Mesendoderm (in vitro differentiated cells): ENCODE results near the gene COL20A1.

Source experiments
- DNase-seq: peaks from one replicate; pipeline ENCODE4 v3.0.0; 2013
- H2AK5ac ChIP-seq: 2 replicates; pipeline ENCODE4 v1.6.1; 2013; ENCODE audit warnings: low read length, inconsistent platforms
- H2BK120ac ChIP-seq: 2 replicates; pipeline ENCODE4 v1.6.1; 2013; ENCODE audit warnings: low read depth, mild to moderate bottlenecking, low read length, moderate library complexity, mixed read lengths
- H2BK15ac ChIP-seq: replicated peaks from 2 replicates; pipeline ENCODE4 v1.6.1; 2013; ENCODE audit warnings: low read depth, mild to moderate bottlenecking, moderate library complexity
- H2BK5ac ChIP-seq: 2 replicates; pipeline ENCODE4 v1.6.1; 2013; ENCODE audit warnings: low read length, inconsistent platforms
- H3K18ac ChIP-seq: 2 replicates; pipeline ENCODE4 v1.6.1; 2013; ENCODE audit warnings: mild to moderate bottlenecking, low read length, mixed read lengths
- H3K23ac ChIP-seq: one replicate; pipeline ENCODE4 v1.6.1; 2013; ENCODE audit warnings: low read length
- H3K27ac ChIP-seq: 2 replicates; pipeline ENCODE4 v1.5.1; 2013; ENCODE audit warnings: low read depth, mild to moderate bottlenecking, inconsistent platforms, low read length, moderate library complexity
- H3K27me3 ChIP-seq: 2 replicates; pipeline ENCODE4 v1.6.1; 2013; ENCODE audit warnings: low read length, control low read depth, mild to moderate bottlenecking, inconsistent platforms; ENCODE audit not compliant: insufficient read depth, poor library complexity
- H3K36me3 ChIP-seq: 2 replicates; pipeline ENCODE4 v1.6.1; 2013; ENCODE audit warnings: low read length, inconsistent platforms; ENCODE audit not compliant: control insufficient read depth, insufficient read depth
- H3K4ac ChIP-seq: one replicate; pipeline ENCODE4 v1.6.1; 2013; ENCODE audit warnings: low read depth, mild to moderate bottlenecking, low read length, moderate library complexity
- H3K4me1 ChIP-seq: 2 replicates; pipeline ENCODE4 v1.6.1; 2013; ENCODE audit warnings: low read depth, low read length, inconsistent platforms; ENCODE audit not compliant: control insufficient read depth
- H3K4me2 ChIP-seq: 2 replicates; pipeline ENCODE4 v1.6.1; 2013; ENCODE audit warnings: low read length
- H3K4me3 ChIP-seq: 2 replicates; pipeline ENCODE4 v1.5.1; 2013; ENCODE audit warnings: mild to moderate bottlenecking, low read length
- H3K56ac ChIP-seq: one replicate; pipeline ENCODE4 v1.6.1; 2013; ENCODE audit warnings: low read length
- H3K79me1 ChIP-seq: 2 replicates; pipeline ENCODE4 v1.6.1; 2013; ENCODE audit warnings: low read length, inconsistent platforms
- H3K79me2 ChIP-seq: 2 replicates; pipeline ENCODE4 v1.6.1; 2013; ENCODE audit warnings: mild to moderate bottlenecking, low read length; ENCODE audit not compliant: control insufficient read depth, insufficient read depth
- H3K9ac ChIP-seq: 2 replicates; pipeline ENCODE4 v1.6.1; 2013; ENCODE audit warnings: low read length, inconsistent platforms
- H4K5ac ChIP-seq: one replicate; pipeline ENCODE4 v1.6.1; 2013; ENCODE audit warnings: low read length
- H4K8ac ChIP-seq: one replicate; pipeline ENCODE4 v1.6.1; 2013; ENCODE audit warnings: low read depth, mild to moderate bottlenecking, control low read depth, low read length, moderate library complexity
- WGBS: extraction: QIAGEN DNeasy Blood & Tissue Kit; methylation state at CpG from one replicate; pipeline ENCODE4 v1.1.7; 2013; ENCODE audit warnings: low lambda C conversion rate, missing lambda C conversion rate; ENCODE audit not compliant: insufficient coverage; ENCODE audit errors: extremely low coverage; 5-methylcytosine and 5-hydroxymethylcytosine counted together

Gene COL20A1

DNA sequence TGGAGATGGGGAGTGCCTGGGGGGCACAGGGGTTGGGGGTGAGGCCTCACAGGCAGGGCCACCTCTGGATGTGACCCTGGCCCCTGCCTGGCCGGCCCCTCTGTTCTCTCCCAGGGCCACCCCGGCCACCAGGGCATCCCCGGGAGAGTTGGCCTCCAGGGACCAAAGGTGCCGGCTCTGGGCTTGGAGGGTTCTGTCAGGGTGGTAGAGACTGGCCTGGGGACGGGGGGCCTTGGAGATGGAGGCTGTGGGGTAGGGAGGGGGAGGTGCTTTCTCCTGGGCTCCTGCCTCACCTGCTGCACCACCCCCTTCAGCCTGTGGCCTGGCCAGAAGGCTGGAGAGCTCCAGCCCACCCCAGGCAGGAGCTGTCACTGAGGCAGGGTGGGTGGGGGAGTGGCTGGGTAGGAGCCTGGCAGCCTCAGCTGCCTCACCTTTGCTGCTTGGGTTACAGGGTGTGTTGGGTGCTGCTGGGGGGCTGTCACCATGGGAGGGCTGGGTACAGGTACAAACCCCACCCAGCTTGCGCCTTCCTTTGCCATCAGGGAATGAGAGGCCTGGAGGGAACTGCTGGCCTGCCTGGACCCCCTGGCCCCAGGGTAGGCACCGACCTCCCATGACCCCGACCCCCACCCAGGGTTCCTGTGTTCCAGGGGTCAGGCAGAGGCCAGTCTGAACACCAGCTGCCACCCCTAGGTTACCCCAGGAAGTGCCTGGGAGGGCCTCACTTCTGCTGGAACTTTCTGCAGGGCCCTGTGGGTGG lies 32.7 kb downstream of the COL20A1 start:
- no peak overlapping the region for H3K23ac ChIP-seq
- no peak overlapping the region for H3K4ac ChIP-seq
- H3K9ac ChIP-seq: no peak overlapping the region
- H2BK15ac ChIP-seq: no peak overlapping the region
- no peaks in the 10 kb centered on the region for H3K4me1 ChIP-seq
- H4K8ac ChIP-seq: no peak overlapping the region
- H3K4me3 ChIP-seq: no peak overlapping the region
- no CpG with 5 or more reads among the region's 8 CpGs for WGBS
- H3K4me2 ChIP-seq: no peak overlapping the region
- no peak overlapping the region for H3K27ac ChIP-seq
- H3K79me2 ChIP-seq: no peaks in the 10 kb centered on the region
- no peaks in the 10 kb centered on the region for H3K27me3 ChIP-seq
- no peak overlapping the region for H4K5ac ChIP-seq
- H2AK5ac ChIP-seq: no peak overlapping the region
- H3K56ac ChIP-seq: no peak overlapping the region
- H3K79me1 ChIP-seq: no peaks in the 10 kb centered on the region
- DNase-seq: no peak
- H3K36me3 ChIP-seq: no peaks in the 10 kb centered on the region
- no peak overlapping the region for H2BK120ac ChIP-seq
- no peak overlapping the region for H2BK5ac ChIP-seq
- H3K18ac ChIP-seq: no peak overlapping the region

DNA sequence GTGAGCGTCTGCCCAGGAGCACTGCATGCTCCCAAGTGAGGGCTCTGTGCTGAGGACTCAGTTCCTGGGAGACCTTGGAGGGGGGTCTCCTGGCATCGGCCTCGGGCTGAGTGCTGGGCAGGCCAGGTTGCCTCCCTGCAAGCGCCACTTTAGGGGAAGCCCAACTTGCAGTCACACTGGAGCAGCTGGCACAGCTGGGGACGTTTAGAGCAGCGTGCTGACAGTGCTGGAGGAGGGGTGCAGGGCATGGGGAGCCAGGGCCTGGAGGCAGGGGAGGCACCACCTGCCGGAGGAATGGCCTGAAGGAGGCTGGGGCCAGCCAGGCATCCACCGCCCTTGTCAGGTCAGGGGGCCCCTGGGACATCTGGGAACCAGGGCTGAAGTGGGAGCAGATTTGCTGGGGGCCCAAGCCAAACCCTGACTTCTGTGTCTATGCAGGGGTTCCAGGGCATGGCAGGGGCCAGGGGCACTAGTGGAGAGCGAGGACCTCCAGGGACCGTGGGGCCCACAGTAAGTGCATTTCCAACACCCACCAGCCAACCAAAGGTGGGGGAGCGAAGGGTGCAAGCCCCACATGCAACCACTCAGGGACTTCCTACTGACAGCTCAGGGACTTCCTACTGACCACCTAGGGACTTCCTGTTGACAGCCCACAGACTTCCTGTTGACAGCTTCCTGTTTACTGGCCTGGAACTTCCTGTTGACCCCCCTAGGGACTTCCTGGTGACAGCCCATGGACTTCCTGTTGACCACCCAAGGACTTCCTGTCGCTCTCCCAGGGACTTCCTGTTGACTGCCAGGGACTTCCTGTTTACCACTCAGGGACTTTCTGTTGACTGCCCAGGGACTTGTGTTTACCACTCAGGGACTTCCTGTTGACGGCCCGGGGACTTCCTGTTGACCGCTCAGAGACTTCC lies 33.6 kb downstream of the COL20A1 start:
- Histone ChIP-seq H2AK5ac (no peak overlapping the region), H3K4ac (no peak overlapping the region), H2BK5ac (no peak overlapping the region), H4K5ac (no peak overlapping the region), H2BK15ac (no peak overlapping the region), H3K23ac (no peak overlapping the region), H3K79me1 (no peaks in the 10 kb centered on the region), H3K4me1 (no peaks in the 10 kb centered on the region), H3K27me3 (no peaks in the 10 kb centered on the region), H2BK120ac (no peak overlapping the region), H3K4me3 (no peak overlapping the region), H4K8ac (no peak overlapping the region), H3K18ac (no peak overlapping the region), H3K4me2 (no peak overlapping the region), H3K79me2 (no peaks in the 10 kb centered on the region), H3K56ac (no peak overlapping the region), H3K9ac (no peak overlapping the region), H3K27ac (no peak overlapping the region), H3K36me3 (no peaks in the 10 kb centered on the region)
- WGBS: no CpG with 5 or more reads among the region's 15 CpGs
- no peak for DNase-seq

DNA sequence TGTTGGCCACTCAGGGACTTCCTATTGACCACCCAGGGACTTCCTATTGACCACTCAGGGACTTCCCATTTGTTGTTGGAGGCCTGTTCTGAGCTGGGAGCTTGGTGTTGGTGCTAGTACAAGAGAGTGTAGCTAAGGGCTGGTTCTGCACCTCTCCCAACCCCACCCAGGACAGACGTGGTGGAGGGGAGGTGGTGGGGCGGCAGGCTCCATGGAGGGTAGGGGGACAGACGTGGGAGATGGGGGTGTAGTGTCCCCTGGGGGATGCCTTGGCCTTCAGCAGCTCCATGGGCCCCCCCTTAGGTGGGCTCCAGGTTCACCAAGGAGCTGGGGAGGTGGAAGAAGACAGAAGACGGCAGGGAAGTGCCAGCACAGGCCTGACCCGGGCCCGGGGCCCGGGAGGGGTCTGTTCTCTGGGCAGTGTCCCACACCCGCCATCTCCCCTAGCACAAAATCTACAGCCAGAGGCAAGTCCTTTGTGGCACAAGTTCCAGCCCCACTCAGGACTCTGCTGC lies 34.3 kb downstream of the COL20A1 start:
- no peak for DNase-seq

DNA sequence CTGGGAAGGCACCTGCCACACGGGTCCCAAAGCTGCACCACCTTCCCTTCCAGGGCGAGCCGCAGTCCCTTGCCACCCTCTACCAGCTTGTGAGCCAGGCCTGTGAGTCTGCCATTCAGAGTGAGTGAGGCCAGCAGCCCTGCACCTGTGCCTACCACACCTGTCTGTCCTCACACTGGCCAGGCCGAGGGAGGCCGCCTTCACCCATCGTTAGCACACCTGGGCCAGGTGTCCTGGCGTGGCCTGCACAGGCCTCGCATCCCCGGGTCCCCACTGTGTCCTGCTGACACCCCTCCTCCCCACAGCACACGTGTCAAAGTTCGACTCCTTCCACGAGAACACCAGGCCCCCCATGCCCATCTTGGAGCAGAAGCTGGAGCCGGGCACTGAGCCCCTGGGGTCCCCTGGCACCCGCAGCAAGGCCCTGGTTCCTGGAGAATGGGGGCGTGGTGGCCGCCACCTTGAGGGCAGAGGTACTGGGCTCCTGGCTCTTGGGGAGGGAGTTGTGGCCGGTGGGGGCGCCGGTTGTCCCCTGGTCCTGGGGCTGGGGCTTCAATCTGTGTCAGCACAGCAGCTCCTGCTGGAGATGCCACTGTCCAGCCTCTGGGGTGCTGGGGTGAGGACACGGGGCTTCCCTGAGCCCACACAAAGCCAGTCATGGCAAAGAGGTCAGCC lies 35.2 kb downstream of the COL20A1 start:
- no peak overlapping the region for H2BK5ac ChIP-seq

More for the DNA sequence above, 34.3 kb downstream of the COL20A1 start:
- no peak overlapping the region for H2BK120ac ChIP-seq
- H3K23ac ChIP-seq: no peak overlapping the region
- H3K4me2 ChIP-seq: no peak overlapping the region
- no peak overlapping the region for H4K8ac ChIP-seq
- H3K56ac ChIP-seq: no peak overlapping the region
- H2BK15ac ChIP-seq: no peak overlapping the region
- no peaks in the 10 kb centered on the region for H3K4me1 ChIP-seq
- no peak overlapping the region for H3K9ac ChIP-seq
- no peaks in the 10 kb centered on the region for H3K36me3 ChIP-seq
- H2AK5ac ChIP-seq: no peak overlapping the region
- H3K27ac ChIP-seq: no peak overlapping the region
- no peak overlapping the region for H3K4me3 ChIP-seq
- no peak overlapping the region for H2BK5ac ChIP-seq
- no peaks in the 10 kb centered on the region for H3K79me2 ChIP-seq
- no CpG with 5 or more reads among the region's 8 CpGs for WGBS
- no peaks in the 10 kb centered on the region for H3K27me3 ChIP-seq
- H4K5ac ChIP-seq: no peak overlapping the region
- H3K18ac ChIP-seq: no peak overlapping the region
- no peaks in the 10 kb centered on the region for H3K79me1 ChIP-seq
- H3K4ac ChIP-seq: no peak overlapping the region

DNA sequence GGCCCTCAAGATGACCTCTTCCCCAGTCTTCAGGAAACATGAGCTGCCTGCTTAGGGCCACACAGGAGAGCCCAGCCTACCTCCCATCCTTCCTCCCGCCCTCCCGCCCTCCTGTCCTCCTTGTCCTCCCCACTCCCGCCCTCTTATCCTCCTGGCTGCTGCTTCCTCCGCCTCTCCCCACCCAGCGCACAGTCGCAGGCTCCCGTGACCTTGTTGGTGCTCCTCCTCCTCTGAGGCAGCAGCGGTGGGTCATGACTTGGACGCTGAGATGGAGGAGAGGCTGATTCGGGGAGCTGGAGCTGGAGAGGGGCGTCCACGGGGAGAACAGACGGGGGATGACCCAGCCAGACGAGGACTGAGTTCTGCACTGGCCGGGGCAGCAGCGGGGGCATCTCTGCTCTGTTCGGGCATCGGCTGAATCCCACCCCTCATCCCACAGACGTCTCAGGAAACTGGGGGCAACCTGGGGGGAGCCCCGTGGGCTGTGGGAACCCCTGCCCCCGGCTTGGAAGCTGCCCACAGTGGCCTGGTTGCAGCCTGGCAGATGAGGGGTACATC lies 35.8 kb downstream of the COL20A1 start:
- no peak for DNase-seq
- H3K56ac ChIP-seq: no peak overlapping the region
- H4K8ac ChIP-seq: no peak overlapping the region

More for the DNA sequence above, 35.2 kb downstream of the COL20A1 start:
- Histone ChIP-seq H3K79me1 (no peaks in the 10 kb centered on the region), H3K27me3 (no peaks in the 10 kb centered on the region), H3K4me2 (no peak overlapping the region), H3K79me2 (no peaks in the 10 kb centered on the region), H3K9ac (no peak overlapping the region), H3K56ac (no peak overlapping the region), H4K8ac (no peak overlapping the region), H2BK15ac (no peak overlapping the region), H3K4ac (no peak overlapping the region), H3K23ac (no peak overlapping the region), H3K18ac (no peak overlapping the region), H3K27ac (no peak overlapping the region), H3K36me3 (no peaks in the 10 kb centered on the region), H3K4me1 (no peaks in the 10 kb centered on the region), H2AK5ac (no peak overlapping the region), H4K5ac (no peak overlapping the region), H2BK120ac (no peak overlapping the region), H3K4me3 (no peak overlapping the region)
- DNase-seq: no peak
- no CpG with 5 or more reads among the region's 20 CpGs for WGBS

More for the DNA sequence above, 35.8 kb downstream of the COL20A1 start:
- Histone ChIP-seq H3K18ac (no peak overlapping the region), H3K79me2 (no peaks in the 10 kb centered on the region), H3K23ac (no peak overlapping the region), H3K4me1 (no peaks in the 10 kb centered on the region), H2AK5ac (no peak overlapping the region), H3K4me2 (no peak overlapping the region), H4K5ac (no peak overlapping the region), H2BK5ac (no peak overlapping the region), H3K27me3 (no peaks in the 10 kb centered on the region), H3K4ac (no peak overlapping the region), H3K4me3 (no peak overlapping the region), H2BK15ac (no peak overlapping the region), H3K36me3 (no peaks in the 10 kb centered on the region), H2BK120ac (no peak overlapping the region), H3K79me1 (no peaks in the 10 kb centered on the region), H3K9ac (no peak overlapping the region), H3K27ac (no peak overlapping the region)
- WGBS: no CpG with 5 or more reads among the region's 21 CpGs
